RPMI7951 (cell line): ENCODE data around the gene SYNJ2. TPM values are rescaled to one million over a fixed set of nuclear protein-coding genes. Genes with fewer than 3 reads are reported as not detected.
"Not testable (repeated sequence)": the region's sequence is repeated elsewhere in the genome, so short reads cannot be mapped to it uniquely, and the experiment has no call there.

Source experiments
- DNase-seq: peaks from one replicate; pipeline ENCODE4 v3.0.0-alpha.2; 2012; ENCODE audit warnings: low read depth
- total RNA-seq: library from RNA; depleted of rRNA; stranded (reverse); fragments of >200 nt; shearing (Covaris generic); gene quantifications from 2 replicates; pipeline ENCODE4 v1.2.3, GENCODE V29; 2014; rRNA removed

Gene SYNJ2, protein sequence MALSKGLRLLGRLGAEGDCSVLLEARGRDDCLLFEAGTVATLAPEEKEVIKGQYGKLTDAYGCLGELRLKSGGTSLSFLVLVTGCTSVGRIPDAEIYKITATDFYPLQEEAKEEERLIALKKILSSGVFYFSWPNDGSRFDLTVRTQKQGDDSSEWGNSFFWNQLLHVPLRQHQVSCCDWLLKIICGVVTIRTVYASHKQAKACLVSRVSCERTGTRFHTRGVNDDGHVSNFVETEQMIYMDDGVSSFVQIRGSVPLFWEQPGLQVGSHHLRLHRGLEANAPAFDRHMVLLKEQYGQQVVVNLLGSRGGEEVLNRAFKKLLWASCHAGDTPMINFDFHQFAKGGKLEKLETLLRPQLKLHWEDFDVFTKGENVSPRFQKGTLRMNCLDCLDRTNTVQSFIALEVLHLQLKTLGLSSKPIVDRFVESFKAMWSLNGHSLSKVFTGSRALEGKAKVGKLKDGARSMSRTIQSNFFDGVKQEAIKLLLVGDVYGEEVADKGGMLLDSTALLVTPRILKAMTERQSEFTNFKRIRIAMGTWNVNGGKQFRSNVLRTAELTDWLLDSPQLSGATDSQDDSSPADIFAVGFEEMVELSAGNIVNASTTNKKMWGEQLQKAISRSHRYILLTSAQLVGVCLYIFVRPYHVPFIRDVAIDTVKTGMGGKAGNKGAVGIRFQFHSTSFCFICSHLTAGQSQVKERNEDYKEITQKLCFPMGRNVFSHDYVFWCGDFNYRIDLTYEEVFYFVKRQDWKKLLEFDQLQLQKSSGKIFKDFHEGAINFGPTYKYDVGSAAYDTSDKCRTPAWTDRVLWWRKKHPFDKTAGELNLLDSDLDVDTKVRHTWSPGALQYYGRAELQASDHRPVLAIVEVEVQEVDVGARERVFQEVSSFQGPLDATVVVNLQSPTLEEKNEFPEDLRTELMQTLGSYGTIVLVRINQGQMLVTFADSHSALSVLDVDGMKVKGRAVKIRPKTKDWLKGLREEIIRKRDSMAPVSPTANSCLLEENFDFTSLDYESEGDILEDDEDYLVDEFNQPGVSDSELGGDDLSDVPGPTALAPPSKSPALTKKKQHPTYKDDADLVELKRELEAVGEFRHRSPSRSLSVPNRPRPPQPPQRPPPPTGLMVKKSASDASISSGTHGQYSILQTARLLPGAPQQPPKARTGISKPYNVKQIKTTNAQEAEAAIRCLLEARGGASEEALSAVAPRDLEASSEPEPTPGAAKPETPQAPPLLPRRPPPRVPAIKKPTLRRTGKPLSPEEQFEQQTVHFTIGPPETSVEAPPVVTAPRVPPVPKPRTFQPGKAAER (N-terminal part only)
- total RNA-seq = 47.8 and 50.3 TPM in 2 replicates

DNA sequence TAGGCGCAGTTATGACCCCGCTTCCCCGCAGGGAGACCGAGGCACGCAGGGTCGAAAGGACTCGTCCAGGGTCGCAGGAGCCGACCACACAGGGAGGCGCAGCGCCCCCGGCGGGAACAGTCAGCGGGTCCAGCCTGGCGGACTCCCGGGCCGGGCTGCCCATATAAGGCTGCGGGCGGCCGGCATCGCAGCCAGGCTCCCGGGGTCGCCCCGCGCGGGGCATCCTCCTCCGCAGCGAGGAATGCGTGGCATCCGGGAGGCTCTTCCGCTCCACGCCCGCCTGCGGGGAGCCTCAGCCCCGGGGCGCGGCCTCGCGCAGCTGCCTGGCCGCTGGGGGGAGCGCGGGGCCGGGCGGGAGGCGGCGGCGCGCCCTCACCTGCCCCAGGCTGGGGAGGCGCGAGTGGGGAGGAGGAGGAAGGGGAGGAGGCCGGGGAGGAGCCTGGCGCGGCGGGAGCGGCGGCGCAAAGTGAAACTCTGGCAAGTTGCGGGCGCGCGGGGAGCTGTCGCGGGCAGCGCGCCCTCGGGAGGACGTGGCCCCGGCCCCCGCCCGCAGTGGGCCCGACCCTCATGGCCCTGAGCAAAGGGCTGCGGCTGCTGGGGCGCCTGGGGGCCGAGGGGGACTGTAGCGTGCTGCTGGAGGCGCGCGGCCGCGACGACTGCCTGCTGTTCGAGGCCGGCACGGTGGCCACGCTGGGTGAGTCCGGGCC is at the start of gene SYNJ2:
Gene SYNJ2, plus strand, starts transcription at position 469 of the 707 bp plus-strand sequence. Its CDS starts 99 bp downstream, at position 568.
- DNase-seq = peak; percentile 85

DNA sequence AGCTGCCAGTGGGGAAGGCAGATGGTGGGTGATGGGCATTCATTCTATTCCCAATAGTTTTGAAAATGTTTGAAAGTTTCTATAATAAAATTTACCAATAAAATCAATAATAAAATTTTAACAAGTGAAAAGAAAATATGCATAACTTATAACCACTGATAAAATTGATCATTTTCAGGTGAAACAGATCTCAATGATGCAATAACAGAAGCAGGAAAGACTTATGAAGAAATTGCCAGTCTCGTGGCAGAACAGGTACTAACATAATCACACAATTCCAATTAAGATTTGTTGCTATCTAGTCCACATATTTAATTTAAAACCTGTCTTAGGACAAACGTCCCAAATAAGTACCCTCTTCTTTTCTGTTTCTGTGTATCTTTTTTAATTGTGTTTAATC is 45.9 kb upstream of the SYNJ2 start:
- no peak for DNase-seq

DNA sequence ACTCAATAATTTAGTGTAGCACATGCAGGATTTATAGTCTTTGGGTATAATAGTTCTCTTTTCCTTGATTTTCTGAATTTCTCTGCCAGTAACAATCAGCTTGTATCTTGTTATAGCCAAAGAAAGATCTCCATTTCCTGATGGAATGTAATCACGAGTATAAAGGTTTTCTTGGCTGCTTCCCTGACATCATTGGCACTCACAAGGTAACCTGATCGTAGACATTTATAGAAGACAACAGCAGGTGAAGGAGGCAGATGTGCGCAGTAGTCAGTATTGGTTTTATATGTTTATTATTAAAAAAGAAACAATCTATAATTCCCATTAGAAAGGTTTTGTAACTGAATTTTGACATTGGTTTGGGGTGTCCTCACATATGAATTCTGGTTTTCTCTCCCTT is 44.3 kb upstream of the SYNJ2 start:
- DNase-seq = no peak

DNA sequence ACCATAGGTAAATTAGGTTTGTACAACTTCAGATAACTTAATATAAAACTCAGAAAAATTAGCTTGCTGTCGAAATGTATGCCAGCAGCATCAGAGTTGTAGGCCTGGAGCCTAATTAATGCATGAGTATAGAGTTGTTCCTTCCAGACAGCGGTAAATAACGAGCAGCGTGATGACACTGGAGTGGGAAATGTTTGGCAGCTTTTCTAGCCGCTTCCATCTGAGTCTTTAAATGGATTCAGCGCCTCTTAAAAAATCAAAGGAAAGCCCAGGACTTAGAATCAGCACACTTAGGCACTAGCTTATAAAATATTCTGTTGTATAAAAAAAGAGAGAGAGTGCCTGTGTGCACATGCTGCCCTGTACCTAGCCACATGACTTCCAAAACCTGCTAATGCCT is 43.7 kb upstream of the SYNJ2 start:
- DNase-seq = no peak

DNA sequence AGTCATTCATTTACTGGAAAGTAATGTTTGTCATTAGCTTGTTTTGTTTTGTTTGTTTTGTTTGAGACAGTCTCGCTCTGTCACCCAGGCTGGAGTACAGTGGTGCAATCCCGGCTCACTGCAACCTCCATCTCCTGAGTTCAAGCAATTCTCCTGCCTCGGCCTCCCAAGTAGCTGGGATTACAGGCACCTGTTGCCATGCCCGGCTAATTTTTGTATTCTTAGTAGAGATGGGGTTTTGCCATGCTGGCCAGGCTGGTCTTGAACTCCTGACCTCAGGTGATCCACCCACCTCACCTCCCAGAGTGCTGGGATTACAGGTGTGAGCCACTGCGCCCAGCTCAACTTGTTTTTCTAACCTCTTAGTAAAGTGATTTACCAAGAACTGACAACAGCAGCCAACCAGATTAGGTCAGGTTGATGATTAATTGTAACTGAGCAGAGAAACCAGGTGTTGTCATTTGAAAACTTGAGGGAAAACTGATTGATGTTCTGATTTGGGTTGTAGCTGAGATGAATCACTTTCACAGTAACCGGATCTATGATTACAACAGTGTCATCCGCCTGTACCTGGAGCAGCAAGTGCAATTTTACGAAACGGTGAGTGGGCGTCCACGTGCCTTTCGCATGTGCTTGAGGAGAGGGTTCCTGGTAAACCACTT is 41.2 kb upstream of the SYNJ2 start:
- not testable (repeated sequence) for DNase-seq

DNA sequence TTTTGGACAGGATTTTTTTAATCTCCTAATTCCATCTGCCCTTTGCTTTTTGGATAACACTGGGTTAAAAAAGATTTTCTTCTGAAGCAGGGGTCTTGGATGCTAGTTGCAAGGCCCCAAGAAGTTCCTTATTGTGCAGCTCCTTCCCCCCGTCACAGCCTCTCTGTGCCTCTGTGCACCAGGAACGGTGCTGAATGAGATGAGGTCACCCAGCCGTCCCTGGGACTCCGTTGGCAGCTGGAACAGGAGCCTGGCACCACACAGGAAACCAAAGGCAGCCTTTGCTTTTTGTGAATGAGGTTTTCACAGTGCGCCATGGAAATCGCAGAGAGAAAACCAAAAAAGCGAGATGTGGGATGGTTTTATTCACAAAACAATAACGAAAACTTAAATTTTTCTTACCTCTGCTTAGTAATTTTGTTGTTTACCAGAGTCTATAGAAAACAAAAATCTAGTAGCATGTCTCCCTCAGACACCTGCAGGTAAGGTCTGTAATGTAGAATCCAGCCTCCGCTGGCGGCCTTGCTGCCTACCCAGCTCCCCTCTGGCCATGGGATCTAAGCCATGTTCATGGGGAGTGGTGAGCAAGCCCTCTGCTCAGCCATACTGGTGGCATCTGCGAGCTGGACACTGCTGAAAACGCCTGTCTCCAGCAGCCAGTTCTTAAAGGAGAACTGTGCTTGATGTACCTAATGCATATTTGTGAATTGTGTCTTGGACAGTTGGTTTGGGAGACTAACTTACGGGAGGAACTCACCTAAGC is 40.4 kb upstream of the SYNJ2 start:
- DNase-seq = no peak

DNA sequence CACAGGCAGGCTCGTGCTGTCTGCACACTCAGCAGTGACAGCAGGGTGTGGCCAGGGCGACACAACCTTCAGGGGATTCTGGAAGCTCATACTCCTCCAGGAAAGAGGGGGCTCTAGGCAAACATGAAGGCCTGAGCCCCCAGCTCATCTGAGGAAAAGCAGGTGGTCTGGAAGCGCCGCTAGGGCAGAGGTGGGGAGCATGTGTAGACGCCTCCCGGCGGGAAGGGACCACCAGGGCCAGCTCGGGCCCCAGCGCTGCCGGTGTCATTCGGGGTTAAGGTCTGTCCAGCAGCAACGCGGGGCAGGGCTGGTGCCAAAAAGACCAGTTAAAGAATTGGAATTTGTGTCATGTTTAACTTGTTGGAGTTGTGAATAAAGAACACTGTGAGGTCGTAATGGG is 39.3 kb upstream of the SYNJ2 start:
- no peak for DNase-seq

DNA sequence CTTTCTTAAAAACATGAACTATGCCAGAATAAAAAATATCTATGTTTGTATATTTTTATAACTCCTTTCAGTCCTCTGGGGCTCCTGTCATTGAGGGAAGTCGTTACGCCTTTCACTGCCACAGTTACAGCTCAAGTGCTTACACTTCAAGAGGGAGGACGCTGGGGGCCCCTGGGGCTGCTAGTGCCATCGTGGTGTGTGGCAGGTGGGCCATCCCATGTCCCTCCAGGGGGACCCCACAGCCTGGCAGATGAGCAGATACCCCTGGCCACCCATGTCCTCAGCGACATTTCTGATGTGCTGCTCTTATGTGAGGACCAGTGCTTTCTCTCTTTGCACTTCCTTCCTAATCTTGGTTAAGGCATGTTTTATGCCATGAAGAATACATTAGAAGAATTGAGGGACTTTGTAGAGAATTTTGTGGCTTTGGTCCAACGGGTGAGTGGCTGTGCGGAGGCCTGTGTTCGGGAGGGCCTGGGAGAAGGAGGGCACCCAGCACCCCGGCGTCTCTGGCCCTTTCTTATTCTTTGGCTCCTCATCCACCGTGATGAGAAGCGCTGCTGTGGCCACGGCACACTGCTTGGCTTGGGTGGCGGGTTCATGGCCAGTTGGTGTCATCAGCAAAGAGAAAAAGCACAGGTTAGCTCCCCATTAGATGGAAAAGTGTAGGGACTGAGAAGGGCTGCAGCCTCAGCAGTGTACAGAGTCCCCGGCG is 38.3 kb upstream of the SYNJ2 start:
- DNase-seq = no peak

DNA sequence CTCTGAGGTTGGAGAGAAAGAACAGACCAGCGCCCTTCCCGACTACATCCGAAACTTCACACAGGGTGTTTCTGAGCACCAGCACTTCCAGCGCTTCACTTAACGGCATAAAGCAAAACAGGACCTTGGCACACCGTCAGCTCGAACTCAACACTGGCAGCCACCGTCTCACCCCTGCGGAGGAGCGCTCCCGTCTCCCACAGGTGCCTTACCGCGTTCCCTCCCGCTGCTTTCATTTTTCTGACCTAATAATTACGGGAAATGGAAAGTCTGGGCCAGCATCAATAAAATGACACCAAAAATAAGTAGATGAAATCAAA is 37.7 kb upstream of the SYNJ2 start:
- DNase-seq = no peak

DNA sequence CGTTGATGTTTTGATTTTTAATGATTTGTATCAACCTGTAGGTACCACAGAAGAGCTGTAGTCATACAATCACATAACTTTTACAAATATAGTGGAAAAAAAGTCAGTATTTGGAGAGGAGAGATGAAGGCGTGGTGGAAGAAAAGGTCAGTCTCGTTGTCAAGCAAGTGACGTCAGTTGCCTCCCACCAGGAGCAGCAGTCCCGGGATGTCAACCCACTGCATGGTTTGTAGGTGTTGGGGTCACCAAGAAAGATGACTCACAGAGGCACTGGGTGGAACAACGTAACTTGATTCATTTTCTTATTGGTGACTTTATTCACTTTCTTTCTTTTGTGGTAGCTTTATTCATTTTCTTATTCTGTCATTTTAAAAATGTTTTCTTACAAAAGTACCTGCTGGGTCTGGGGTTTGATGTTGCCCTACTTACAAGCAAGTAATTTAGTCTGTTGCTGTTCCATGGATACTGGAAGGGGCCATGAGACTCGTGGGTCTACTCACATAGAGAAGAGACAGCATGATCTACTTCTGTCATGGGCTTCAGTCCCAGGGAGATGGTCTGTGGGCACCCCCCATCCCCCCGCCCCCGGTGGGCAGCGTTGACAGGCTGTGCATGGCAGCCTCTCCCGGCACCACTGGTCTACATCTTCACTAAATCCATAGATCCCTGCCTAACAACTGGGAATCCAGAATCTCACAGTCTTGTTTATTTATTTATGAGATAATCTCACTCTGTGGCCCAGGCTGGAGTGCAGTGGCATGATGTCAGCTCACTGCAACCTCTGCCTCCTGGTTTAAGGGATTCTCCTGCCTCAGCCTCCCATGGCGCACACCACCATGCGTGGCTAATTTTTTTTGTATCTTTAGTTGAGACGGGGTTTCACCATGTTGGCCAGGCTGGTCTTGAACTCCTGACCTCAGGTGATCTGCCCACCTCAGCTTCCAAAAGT is 36.4 kb upstream of the SYNJ2 start:
- no peak for DNase-seq

DNA sequence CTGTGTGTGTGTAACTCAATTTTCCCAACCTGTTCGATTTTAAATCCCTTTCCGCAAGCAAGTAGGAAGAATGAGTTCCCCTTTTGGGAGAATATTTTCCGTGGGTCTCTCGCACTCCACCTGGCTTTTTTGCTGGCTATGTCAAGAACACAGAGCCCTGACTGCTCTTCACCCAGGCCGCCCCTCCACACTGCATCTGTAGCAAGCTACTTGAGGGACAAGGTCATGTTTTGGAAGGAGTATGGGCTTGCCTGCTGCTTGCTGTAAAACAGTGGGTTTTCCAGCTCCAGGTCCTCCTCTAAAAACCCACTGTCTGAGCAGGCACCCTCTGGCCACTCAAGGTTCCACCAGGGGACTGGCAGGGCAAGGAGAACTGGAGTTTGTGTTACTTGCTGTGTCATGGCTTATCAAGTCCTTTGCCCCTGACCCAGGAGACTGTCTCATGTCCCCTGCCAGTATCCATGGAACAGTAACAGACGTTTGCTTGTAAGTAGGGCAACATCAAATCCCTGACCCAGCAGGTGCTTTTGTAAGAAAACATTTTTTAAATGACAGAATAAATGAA is 35.5 kb upstream of the SYNJ2 start:
- DNase-seq = no peak

DNA sequence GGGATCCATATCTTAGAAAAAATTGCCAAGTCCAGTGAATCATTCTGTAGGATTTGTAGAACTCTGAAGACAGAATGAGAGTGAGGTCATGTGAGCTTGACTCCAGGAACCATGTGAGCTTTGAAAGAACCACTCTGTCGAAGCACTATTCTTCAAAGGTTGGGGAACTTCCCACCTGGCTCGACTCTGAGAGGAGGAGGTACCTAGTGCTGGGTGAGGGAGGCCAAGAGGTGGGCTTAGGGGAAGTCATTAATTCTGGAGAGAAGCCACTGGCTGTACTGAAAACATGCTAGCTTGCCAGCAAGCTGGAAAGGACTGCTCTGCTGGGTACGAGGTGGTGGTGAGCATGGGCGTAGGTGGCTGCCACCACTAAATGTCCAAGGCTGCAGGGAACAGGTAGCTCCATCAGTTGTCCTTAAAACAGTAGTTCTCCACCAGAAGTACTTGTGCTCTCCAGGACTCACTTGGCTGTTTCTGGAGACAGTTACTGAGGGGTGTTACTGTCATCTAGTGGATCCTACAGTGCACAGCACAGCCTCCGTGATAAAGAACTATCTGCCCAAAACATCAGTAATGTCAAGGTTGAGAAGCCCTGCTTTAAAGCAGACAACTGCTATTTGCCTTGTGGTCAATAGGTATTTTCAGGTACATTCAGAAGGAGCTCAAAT is 34.7 kb upstream of the SYNJ2 start:
- DNase-seq = peak; percentile 31

DNA sequence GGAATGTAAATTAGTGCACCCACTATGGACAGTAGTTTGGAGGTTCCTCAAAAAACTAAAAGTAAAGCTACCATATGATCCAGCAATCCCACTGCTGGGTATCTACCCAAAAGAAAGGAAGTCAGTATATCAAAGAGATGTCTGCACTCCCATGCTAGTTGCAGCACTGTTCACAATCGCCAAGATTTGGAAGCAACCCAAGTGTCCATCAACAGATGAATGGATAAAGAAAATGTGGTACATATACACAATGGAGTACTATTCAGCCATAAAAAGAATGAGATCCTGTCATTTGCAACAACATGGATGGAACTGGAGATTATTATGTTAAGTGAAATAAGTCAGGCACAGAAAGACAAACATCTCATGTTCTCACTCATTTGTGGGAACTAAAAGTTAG is 30.8 kb upstream of the SYNJ2 start:
- DNase-seq = not testable (repeated sequence)

DNA sequence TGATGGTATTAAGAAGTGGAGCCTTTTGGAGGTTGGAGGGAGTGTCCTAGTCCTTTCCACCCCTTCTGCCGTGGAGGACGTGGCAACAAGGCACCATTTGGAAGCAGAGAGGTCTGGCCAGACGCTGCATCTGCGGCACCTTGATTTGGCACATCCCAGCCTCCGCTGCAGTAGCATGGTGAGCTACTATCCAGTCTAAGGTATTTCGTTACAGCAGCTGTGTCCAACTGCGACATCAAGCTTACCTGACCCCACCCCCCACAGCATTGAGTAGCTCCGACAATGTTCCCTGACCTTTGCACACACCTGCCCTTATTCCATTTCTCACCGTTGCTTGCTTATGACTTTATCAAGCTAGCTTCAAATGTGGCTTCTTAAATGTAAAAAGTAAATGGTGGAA is 29.8 kb upstream of the SYNJ2 start:
- no peak for DNase-seq

DNA sequence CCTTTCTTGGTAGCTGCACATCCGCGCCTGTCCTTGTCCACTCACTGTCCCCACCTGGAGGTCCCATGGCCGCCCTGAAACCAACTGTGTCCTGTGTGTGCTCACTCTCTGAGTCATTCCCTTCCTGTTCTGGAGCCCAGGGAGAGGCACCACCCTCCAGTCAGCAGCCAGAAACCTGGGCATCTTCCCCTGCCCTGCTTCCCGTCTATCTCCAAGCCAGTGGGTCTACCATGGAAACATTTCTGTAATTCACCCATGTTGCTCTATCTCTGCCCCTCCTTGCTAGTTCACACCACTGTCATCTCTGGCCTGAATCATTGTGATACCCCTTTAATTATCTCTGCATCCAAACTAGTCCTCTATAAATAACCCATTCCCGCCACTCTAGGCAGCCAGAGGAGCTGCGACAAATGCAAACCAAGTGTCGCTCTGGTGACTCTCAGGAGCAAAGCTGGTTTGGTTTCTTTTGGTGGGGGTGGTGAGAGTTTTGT is 28.8 kb upstream of the SYNJ2 start:
- DNase-seq = peak; percentile 59

DNA sequence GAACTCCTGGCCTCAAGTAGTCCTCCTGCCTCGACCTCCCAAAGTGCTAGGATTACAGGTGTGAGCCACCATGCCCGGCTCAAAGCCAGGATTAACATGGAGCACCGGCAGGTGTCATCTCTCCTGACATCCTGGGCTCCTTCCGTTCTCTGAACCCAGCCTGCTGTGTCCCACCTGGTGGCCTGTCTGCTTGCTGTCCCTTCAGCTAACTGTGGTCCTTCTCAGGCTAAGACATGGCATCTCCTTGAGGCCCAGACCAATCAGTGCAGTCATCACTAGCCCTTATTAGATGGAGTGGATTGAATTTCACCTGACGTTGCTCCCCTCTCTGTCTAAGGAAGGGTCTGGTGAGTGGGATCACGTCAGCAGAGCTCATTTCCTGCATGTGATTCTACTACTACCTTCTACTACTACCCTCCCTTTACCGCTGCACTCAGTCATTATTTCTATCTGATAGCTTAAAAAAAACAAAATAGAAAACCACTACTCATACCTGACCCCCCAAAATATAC is 28.0 kb upstream of the SYNJ2 start:
- peak; percentile 21 for DNase-seq
